GM21619 (cell line): ENCODE data around the gene KRTAP4-3.
"Not testable (repeated sequence)": the region's sequence is repeated elsewhere in the genome, so short reads cannot be mapped to it uniquely, and the experiment has no call there.

Experiments used
- ATAC-seq: cut with Tn5 transposase; IDR thresholded peaks from one replicate; pipeline ENCODE4 v1.9.1; 2021; ENCODE audit not compliant: unreplicated experiment

Gene KRTAP4-3

GRCh38 chr17:41153856-41154255 is 14.2 kb downstream of the KRTAP4-3 start:
- no peak for ATAC-seq

- ATAC-seq, result no peak
Observed at GRCh38 chr17:41151525-41151924, 16.5 kb downstream of the KRTAP4-3 start.

GRCh38 chr17:41150026-41150425 is 18.0 kb downstream of the KRTAP4-3 start:
- ATAC-seq, result no peak

GRCh38 chr17:41149652-41149985 is 18.4 kb downstream of the KRTAP4-3 start, which contains the start of gene KRTAP4-5:
Gene KRTAP4-5, minus strand, starts transcription at chr17:41149825. Its CDS starts 58 bp downstream, at chr17:41149767.
- ATAC-seq, result no peak

- ATAC-seq, result not testable (repeated sequence)
Observed at GRCh38 chr17:41148971-41149651, 18.9 kb downstream of the KRTAP4-3 start.

GRCh38 chr17:41147531-41148204 is 20.4 kb downstream of the KRTAP4-3 start:
- no peak for ATAC-seq

GRCh38 chr17:41145261-41145660 is 22.8 kb downstream of the KRTAP4-3 start:
- ATAC-seq, result no peak

GRCh38 chr17:41144846-41145245 is 23.2 kb downstream of the KRTAP4-3 start:
- no peak for ATAC-seq

- no peak for ATAC-seq
Observed at GRCh38 chr17:41141361-41141760, 26.7 kb downstream of the KRTAP4-3 start.

GRCh38 chr17:41140360-41141131 is 27.5 kb downstream of the KRTAP4-3 start, which contains the start of gene KRTAP4-6:
Gene KRTAP4-6, minus strand, starts transcription at chr17:41140544. Its CDS starts 57 bp downstream, at chr17:41140487.
- ATAC-seq, result no peak

- not testable (repeated sequence) for ATAC-seq
Observed at GRCh38 chr17:41139865-41140264, 28.2 kb downstream of the KRTAP4-3 start.

GRCh38 chr17:41133880-41134735 is 33.9 kb downstream of the KRTAP4-3 start:
- ATAC-seq, result no peak

GRCh38 chr17:41131979-41132378 is 36.0 kb downstream of the KRTAP4-3 start:
- no peak for ATAC-seq

- ATAC-seq, result no peak
Observed at GRCh38 chr17:41127371-41127770, 40.6 kb downstream of the KRTAP4-3 start.

- no peak for ATAC-seq
Observed at GRCh38 chr17:41126412-41126811, 41.6 kb downstream of the KRTAP4-3 start.

- no peak for ATAC-seq
Observed at GRCh38 chr17:41125064-41125463, 43.0 kb downstream of the KRTAP4-3 start.

- not testable (repeated sequence) for ATAC-seq
Observed at GRCh38 chr17:41123991-41124371, 44.0 kb downstream of the KRTAP4-3 start, which contains the start of gene KRTAP4-12. Gene KRTAP4-12, minus strand, starts transcription at chr17:41124182. Its CDS starts 60 bp downstream, at chr17:41124122.

- ATAC-seq, result not testable (repeated sequence)
Observed at GRCh38 chr17:41123292-41123990, 44.6 kb downstream of the KRTAP4-3 start.

GRCh38 chr17:41121742-41122141 is 46.3 kb downstream of the KRTAP4-3 start:
- no peak for ATAC-seq
